WTC11 (cell line): ENCODE data around the gene RBM10.

Experiments
- CREB1 ChIP-seq: sonication (generic); formaldehyde crosslinking; IDR thresholded peaks from 2 replicates; pipeline ENCODE4 v1.8.0; 2023; ENCODE audit warnings: mild to moderate bottlenecking, missing genetic modification reagents
- CTCF ChIP-seq: fragments of 200-600 bp; IDR thresholded peaks from 2 replicates; pipeline ENCODE4 v1.8.0; 2022; ENCODE audit warnings: antibody characterized with exemption
- FOXJ3 ChIP-seq: sonication (generic); formaldehyde crosslinking; IDR thresholded peaks from 2 replicates; pipeline ENCODE4 v1.9.0; 2021; ENCODE audit warnings: missing genetic modification reagents, mild to moderate bottlenecking, borderline replicate concordance
- JUN ChIP-seq: sonication (generic); formaldehyde crosslinking; IDR thresholded peaks from 2 replicates; pipeline ENCODE4 v1.8.0; 2023; ENCODE audit warnings: mild to moderate bottlenecking, missing genetic modification reagents
- SP1 ChIP-seq: sonication (generic); formaldehyde crosslinking; conservative IDR thresholded peaks from 2 replicates; pipeline ENCODE4 v1.8.1; 2022; ENCODE audit warnings: missing genetic modification reagents
- ZNF512 ChIP-seq: sonication (generic); formaldehyde crosslinking; IDR thresholded peaks from 2 replicates; pipeline ENCODE4 v1.8.1; 2022; ENCODE audit warnings: missing genetic modification reagents, borderline replicate concordance

- no peak for TF ChIP-seq JUN (CRISPR knock-in tag)
- no peak for TF ChIP-seq CTCF
- no peak for TF ChIP-seq ZNF512 (CRISPR knock-in tag)
- no peak for TF ChIP-seq SP1 (CRISPR knock-in tag)
- TF ChIP-seq FOXJ3 (CRISPR knock-in tag), result no peak
- TF ChIP-seq CREB1 (CRISPR knock-in tag), result no peak
Measured at GRCh38 chrX:47162927-47163583, 18.0 kb downstream of the RBM10 start.
